ENCODE measurements around the gene QPCTL.
"Not testable (repeated sequence)": the region's sequence is repeated elsewhere in the genome, so short reads cannot be mapped to it uniquely, and the experiment has no call there.

The QPCTL gene

GRCh38 chr19:45717983-45718650 is 25.7 kb downstream of the QPCTL start:
- DNase-seq, result no peak

GRCh38 chr19:45720065-45720464 is 27.6 kb downstream of the QPCTL start:
- DNase-seq, result not testable (repeated sequence)

- DNase-seq, result not testable (repeated sequence)
These were observed 36.2 kb downstream of the QPCTL start for GRCh38 chr19:45728683-45729082.

GRCh38 chr19:45729800-45730290 is 37.4 kb downstream of the QPCTL start:
- DNase-seq, result no peak

GRCh38 chr19:45730368-45731288 is 38.2 kb downstream of the QPCTL start, which contains the start of gene FBXO46:
Gene FBXO46 (minus strand): TSS chr19:45730896. CDS start chr19:45713495, 17,401 bp downstream.
- DNase-seq, result peak; percentile 88

- no peak for DNase-seq
These were observed 40.8 kb downstream of the QPCTL start, which contains the start of gene MEIOSIN for GRCh38 chr19:45733160-45733810. Gene MEIOSIN (plus strand): TSS chr19:45733439. CDS start chr19:45735377, 1,938 bp downstream.

- no peak for DNase-seq
These were observed 47.3 kb downstream of the QPCTL start for GRCh38 chr19:45739498-45740439.

- DNase-seq, result no peak
These were observed 50.5 kb downstream of the QPCTL start for GRCh38 chr19:45742969-45743368.

GRCh38 chr19:45745606-45746005 is 53.1 kb downstream of the QPCTL start:
- no peak for DNase-seq

GRCh38 chr19:45746866-45747265 is 54.4 kb downstream of the QPCTL start:
- no peak for DNase-seq

GRCh38 chr19:45747513-45747912 is 55.0 kb downstream of the QPCTL start:
- no peak for DNase-seq

GRCh38 chr19:45751483-45751882 is 59.0 kb downstream of the QPCTL start:
- DNase-seq, result not testable (repeated sequence)

GRCh38 chr19:45752639-45753038 is 60.2 kb downstream of the QPCTL start:
- DNase-seq, result no peak

- no peak for DNase-seq
These were observed 61.1 kb downstream of the QPCTL start for GRCh38 chr19:45753548-45753947.
